Adrenal gland (tissue), 12 donors: ENCODE measurements around the gene ETF1. TPM values are rescaled to one million over a fixed set of nuclear protein-coding genes. Genes with fewer than 3 reads are reported as not detected.

Experiments
- DNase-seq, 7 donors: peaks; one replicate each; pipeline ENCODE4 v3.0.0-alpha.2; 2019 to 2020
- H3K27ac ChIP-seq, 5 donors: fragments of 200-600 bp; sonication (generic) in 4 of 5; 1 replicate in 3 of 5; 2 replicates in 2 of 5; pipeline versions ENCODE4 v1.5.1 to v1.8.0; 2016 to 2020; ENCODE audit warnings: mild to moderate bottlenecking in 1 of 5
- H3K27me3 ChIP-seq: fragments of 200-600 bp; 2 replicates; pipeline ENCODE4 v1.8.0; 2021
- H3K36me3 ChIP-seq, 2 donors: fragments of 200-600 bp; replicated peaks in 1 of 2; 1 replicate in 1 of 2; 2 replicates in 1 of 2; pipeline versions ENCODE4 v1.5.1 to v1.8.0; 2018 to 2022
- H3K4me1 ChIP-seq, 2 donors: fragments of 200-600 bp; replicated peaks in 1 of 2; 1 replicate in 1 of 2; 2 replicates in 1 of 2; pipeline versions ENCODE4 v1.5.1 to v1.8.0; 2018 to 2021
- H3K4me3 ChIP-seq, 4 donors: fragments of 200-600 bp; sonication (generic) in 3 of 4; one replicate each; pipeline ENCODE4 v1.5.1; 2016 to 2018
- H3K9me3 ChIP-seq, 3 donors: fragments of 200-600 bp; sonication (generic) in 1 of 3; replicated peaks in 1 of 3; 1 replicate in 2 of 3; 2 replicates in 1 of 3; pipeline versions ENCODE4 v1.5.1 to v1.8.0; 2016 to 2021
- CTCF ChIP-seq, 6 experiments: fragments of 450-650 bp in 4 of 6; fragments of 200-600 bp in 2 of 6; sonication (generic) in 1 of 6; IDR thresholded peaks; 1 replicate in 5 of 6; 2 replicates in 1 of 6; pipeline versions ENCODE4 v1.5.1 to v1.8.0; 2016 to 2021; ENCODE audit warnings: antibody characterized with exemption in 6 of 6, mild to moderate bottlenecking in 2 of 6, moderate library complexity in 1 of 6
- POLR2A ChIP-seq, 2 donors: fragments of 450-650 bp; IDR thresholded peaks; one replicate each; pipeline ENCODE4 v1.6.1; 2017; ENCODE audit warnings: antibody characterized with exemption in 2 of 2, mild to moderate bottlenecking in 2 of 2, moderate library complexity in 1 of 2
- WGBS, 4 donors: extraction: QIAGEN DNeasy Blood & Tissue Kit in 2 of 4; methylation state at CpG; one replicate each; pipeline versions ENCODE4 v1.1.5 to v1.1.7; 2013 to 2017; 5-methylcytosine and 5-hydroxymethylcytosine counted together
- intact Hi-C, 2 donors: fragments of 100-400 bp; cut with DNase I; formaldehyde crosslinking; loops; one replicate each; pipeline versions ENCODE4 v1.14.1 to v1.15.0; 2022 to 2023
- polyA plus RNA-seq, 3 donors: library from polyadenylated mRNA; stranded (reverse); fragments of 200-250 nt in 2 of 3; fragments of 350-450 nt in 1 of 3; fragmentation: Illumina TruSeq in 1 of 3; extraction: RNeasy Lipid Tissue Mini Kit (QIAGEN cat#74804) in 1 of 3; gene quantifications; one replicate each; pipeline ENCODE4 v1.2.3, GENCODE V29; 2013 to 2014
- total RNA-seq, 9 donors: library from RNA; depleted of rRNA in 4 of 9; stranded (reverse); fragments of >200 nt in 4 of 9; fragments of 120-200 nt in 1 of 9; fragmentation: NEBNext Ultra II Directional in 1 of 9; extraction: Animal tissue kit (Norgen Biotek cat#: 25700) in 1 of 9; gene quantifications; one replicate each; pipeline versions ENCODE4 v1.1.0 to v1.2.4, GENCODE V29; 2013 to 2023
- donor health status: healthy with polysubstance abuse.
- donor health status: Bipolar disorder and iron deficiency.
- donor health status: DM: yes; HTN: yes; CAD: no.
- donor health status: DM: no; HTN: no; CAD: no.
- donor health status: DM: no; HTN: no; CAD: no.
- donor health status: DM: yes; HTN: yes; CAD: no.

ETF1 gene
- total and polyA plus RNA-seq, 12 donors: 25.4 to 178 (median 72.3) TPM

GRCh38 chr5:138542180-138542955 is 668 bp downstream of the ETF1 start:
- no peaks in the 10 kb centered on the region for H3K36me3 ChIP-seq
- H3K4me1 ChIP-seq: peaks cover 48 to 72% of the 10 kb centered on the region in 2 donors
- H3K27me3 ChIP-seq: no peaks in the 10 kb centered on the region
- intact Hi-C loops: loop anchor here in 1 of 2 donors (5.0 kb wide), 1 partner anchor 85 kb away; no protein-coding TSS in a partner anchor
- peak overlapping the region; percentile 90 to 100 (median 94) for H3K27ac ChIP-seq
- TF ChIP-seq POLR2A (IDR thresholded peaks at IDR 0.05): peak in 1 of 2 donors; percentile 13
- TF ChIP-seq CTCF (IDR thresholded peaks at IDR 0.05): no peak
- DNase-seq: no peak
- 0 to 1% (median 0%) methylated on average over 16 to 47 of the region's 47 CpGs for WGBS, 4 donors
- H3K9me3 ChIP-seq: no peaks in the 10 kb centered on the region
- peak overlapping the region; percentile 52 to 95 (median 80) for H3K4me3 ChIP-seq

- H3K9me3 ChIP-seq: no peaks in the 10 kb centered on the region
- no peaks in the 10 kb centered on the region for H3K36me3 ChIP-seq
- H3K4me1 ChIP-seq: peaks cover 52 to 72% of the 10 kb centered on the region in 2 donors
- no peak for DNase-seq
- H3K27ac ChIP-seq: peak overlapping the region; percentile 90 to 100 (median 94)
- intact Hi-C loops: loop anchor here in 1 of 2 donors (5.0 kb wide), 1 partner anchor 84 kb away; no protein-coding TSS in a partner anchor
- TF ChIP-seq CTCF (IDR thresholded peaks at IDR 0.05): no peak
- TF ChIP-seq POLR2A (IDR thresholded peaks at IDR 0.05): no peak
- H3K27me3 ChIP-seq: no peaks in the 10 kb centered on the region
- 10 to 21% (median 13%) methylated on average over 6 of the region's 6 CpGs for WGBS, 4 donors
- H3K4me3 ChIP-seq: peak overlapping the region; percentile 52 to 95 (median 80)
These were observed 1.4 kb downstream of the ETF1 start for GRCh38 chr5:138541511-138542179.

GRCh38 chr5:138539791-138540190 is 3.2 kb downstream of the ETF1 start:
- no peak for DNase-seq
- Histone ChIP-seq H3K36me3 (no peaks in the 10 kb centered on the region), H3K9me3 (no peaks in the 10 kb centered on the region), H3K27me3 (no peaks in the 10 kb centered on the region), H3K4me3 (no peak overlapping the region), H3K4me1 (peaks cover 34 to 61% of the 10 kb centered on the region in 2 donors), H3K27ac (no peak overlapping the region)
- TF ChIP-seq CTCF (IDR thresholded peaks at IDR 0.05) (no peak), POLR2A (IDR thresholded peaks at IDR 0.05) (no peak)
- intact Hi-C loops: loop anchor here in 1 of 2 donors (5.0 kb wide), 1 partner anchor 82 kb away; no protein-coding TSS in a partner anchor

- no peaks in the 10 kb centered on the region for H3K27me3 ChIP-seq
- WGBS, 4 donors: 58 to 69% (median 65%) methylated on average over 2 of the region's 2 CpGs
- DNase-seq: no peak
- H3K4me3 ChIP-seq: no peak overlapping the region
- H3K9me3 ChIP-seq: no peaks in the 10 kb centered on the region
- no peaks in the 10 kb centered on the region for H3K36me3 ChIP-seq
- TF ChIP-seq CTCF (IDR thresholded peaks at IDR 0.05) (no peak), POLR2A (IDR thresholded peaks at IDR 0.05) (no peak)
- intact Hi-C loops: no loop called here
- H3K4me1 ChIP-seq: peaks cover 29 to 61% of the 10 kb centered on the region in 2 donors
- H3K27ac ChIP-seq: no peak overlapping the region
These were observed 4.0 kb downstream of the ETF1 start for GRCh38 chr5:138538943-138539627.
